Astrocyte of the spinal cord (primary cell): ENCODE measurements around the gene INSYN2B.
A peak's percentile ranks its signal among the peaks of the same experiment; 100 is the strongest.

Source experiments
- DNase-seq: peaks from one replicate; pipeline ENCODE4 v3.0.0; 2011; ENCODE audit warnings: low read depth, low spot score
- H3K4me3 ChIP-seq: 2 replicates; pipeline ENCODE4 v1.5.1; 2011; ENCODE audit warnings: low read depth, mild to moderate bottlenecking, low read length, moderate library complexity
- CTCF ChIP-seq: IDR thresholded peaks from 2 replicates; pipeline ENCODE4 v1.5.1; 2012; ENCODE audit warnings: low read depth, mild to moderate bottlenecking, low read length, inconsistent platforms
- in situ Hi-C: cut with HindIII; loops from 2 replicates; pipeline ENCODE4 v1.10.0; 2017; ENCODE audit warnings: low sequenced_read_pairs

Gene INSYN2B

GRCh38 chr5:169880785-169881184, 99.5 kb downstream of the INSYN2B start:
- no peak for DNase-seq
- TF ChIP-seq CTCF = no peak

GRCh38 chr5:169880012-169880663, 100.2 kb downstream of the INSYN2B start:
- no peak for DNase-seq
- no peak for TF ChIP-seq CTCF
- in situ Hi-C loops = no loop called here
- H3K4me3 ChIP-seq = no peak overlapping the region

More at GRCh38 chr5:169880785-169881184, 99.5 kb downstream of the INSYN2B start:
- no peak overlapping the region for H3K4me3 ChIP-seq
- in situ Hi-C loops = no loop called here

- in situ Hi-C loops = no loop called here
- peak; percentile 50 for DNase-seq
These were observed 103.9 kb downstream of the INSYN2B start for GRCh38 chr5:169876386-169876785.

GRCh38 chr5:169875731-169876130, 104.6 kb downstream of the INSYN2B start:
- no peak for TF ChIP-seq CTCF
- in situ Hi-C loops = no loop called here
- H3K4me3 ChIP-seq = no peak overlapping the region
- DNase-seq = no peak

More at GRCh38 chr5:169876386-169876785, 103.9 kb downstream of the INSYN2B start:
- TF ChIP-seq CTCF = no peak
- no peak overlapping the region for H3K4me3 ChIP-seq

GRCh38 chr5:169875091-169875728, 105.1 kb downstream of the INSYN2B start:
- DNase-seq = no peak
- in situ Hi-C loops = no loop called here
- H3K4me3 ChIP-seq = no peak overlapping the region
- no peak for TF ChIP-seq CTCF

GRCh38 chr5:169874621-169875020, 105.7 kb downstream of the INSYN2B start:
- in situ Hi-C loops = no loop called here
- H3K4me3 ChIP-seq = no peak overlapping the region
- DNase-seq = no peak
- TF ChIP-seq CTCF = no peak
